Dermis blood vessel endothelial cell (primary cell): ENCODE measurements around the gene CAMK1D. TPM values are rescaled to one million over a fixed set of nuclear protein-coding genes. Genes with fewer than 3 reads are reported as not detected.

ENCODE experiments used
- DNase-seq: peaks from one replicate; pipeline ENCODE4 v3.0.0; 2010
- total RNA-seq: library from RNA; depleted of rRNA; stranded (reverse); fragments of >200 nt; gene quantifications from 2 replicates; pipeline ENCODE4 v1.2.3, GENCODE V29; 2014

The CAMK1D gene
- total RNA-seq, 1 donor from 2014 or later = 0.85 TPM

DNA sequence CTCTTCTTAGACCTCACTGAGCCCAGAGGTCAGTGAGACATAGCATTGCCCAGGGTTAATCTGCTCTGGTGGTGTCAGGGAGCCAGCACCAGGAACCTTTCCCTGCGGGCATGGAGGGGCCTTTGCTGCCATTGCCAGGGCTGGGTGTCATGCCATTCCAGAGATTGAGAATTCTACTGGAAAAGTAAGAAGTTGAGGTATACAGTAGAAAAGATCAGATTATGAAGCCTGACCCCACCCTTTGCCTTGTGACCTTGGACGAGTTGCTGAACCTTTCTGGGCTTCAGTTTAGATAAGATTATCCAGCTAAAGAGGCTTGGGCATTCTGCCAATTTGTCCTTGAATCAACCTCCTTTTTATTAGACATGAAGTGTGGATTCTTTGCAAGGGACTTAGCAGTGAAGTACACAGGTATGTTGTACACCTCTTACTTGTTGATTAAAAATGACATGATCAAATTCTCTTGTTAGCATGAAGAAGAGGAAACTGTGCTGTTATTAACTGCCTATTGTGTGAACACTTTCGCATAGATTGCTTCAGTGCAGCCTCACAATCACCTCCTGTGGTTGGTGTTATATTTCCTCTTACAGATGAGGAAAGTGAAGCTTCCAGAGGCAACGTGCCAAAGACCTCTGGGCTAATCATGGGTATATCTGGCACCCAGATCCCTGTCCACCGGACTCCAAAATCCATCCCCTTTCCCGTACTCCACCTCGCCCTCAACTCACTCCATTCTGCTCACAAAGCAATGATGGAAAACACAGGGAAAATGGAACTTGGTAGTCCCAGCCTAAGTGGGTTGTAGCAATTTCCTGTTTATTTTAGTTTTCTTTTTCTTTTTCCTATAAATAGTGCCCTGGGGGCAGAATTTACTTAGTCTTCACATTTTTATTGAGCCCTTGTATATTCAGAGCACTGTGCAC is 151.3 kb downstream of the CAMK1D start:
- peak; percentile 18 for DNase-seq

DNA sequence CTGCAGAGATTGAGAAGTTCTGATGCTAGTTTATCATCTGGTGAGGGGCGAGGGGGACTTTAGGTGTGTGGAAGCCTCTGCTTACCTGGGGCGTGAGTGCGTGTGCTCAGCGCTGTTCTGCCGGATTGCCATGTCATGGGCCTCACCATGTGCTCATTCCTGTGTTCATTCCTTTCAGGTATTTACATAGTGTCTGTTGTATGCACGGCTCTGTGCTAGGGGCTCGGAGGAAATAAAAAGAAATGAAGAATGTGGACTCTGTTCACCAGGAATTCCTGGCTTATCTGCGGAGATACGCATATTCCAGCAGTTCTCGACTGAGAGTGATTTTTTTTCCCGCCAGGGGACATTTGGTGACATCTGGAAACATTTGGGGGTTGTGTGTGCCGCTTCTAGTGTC is 152.0 kb downstream of the CAMK1D start:
- DNase-seq = no peak

DNA sequence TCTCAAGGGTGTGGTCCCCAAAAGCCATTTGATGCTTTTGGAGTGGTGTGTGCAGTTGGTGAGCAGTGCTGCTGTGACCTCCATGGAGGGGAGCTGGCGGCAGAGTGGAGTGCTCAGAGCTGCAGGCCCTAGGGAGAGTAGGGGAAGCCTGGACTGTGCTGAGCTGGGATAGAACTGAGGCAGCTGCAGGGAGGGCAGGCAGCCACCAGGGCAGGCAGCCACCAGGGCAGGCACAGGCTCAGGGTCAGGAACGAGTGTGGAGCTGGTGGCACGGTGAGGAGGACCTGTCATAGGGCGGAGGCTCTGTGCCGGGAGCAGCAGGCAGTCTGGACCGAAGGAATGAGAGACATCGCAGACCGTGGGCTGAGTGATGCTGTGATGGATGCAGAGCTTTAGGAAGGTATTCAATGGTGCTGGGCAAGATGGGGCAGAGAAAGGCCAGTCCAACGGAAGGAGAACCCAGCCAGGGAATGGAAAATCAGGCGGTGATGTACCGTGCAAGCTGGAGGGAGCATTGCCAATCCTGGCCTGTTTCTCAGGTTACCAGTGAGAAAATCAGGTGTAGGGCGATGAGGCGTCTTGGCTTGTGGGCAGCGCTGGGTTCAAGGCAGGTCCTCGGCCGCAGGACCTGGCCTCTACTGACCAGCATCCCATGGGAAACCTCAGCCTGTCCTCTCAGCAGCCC is 152.6 kb downstream of the CAMK1D start:
- DNase-seq = no peak

DNA sequence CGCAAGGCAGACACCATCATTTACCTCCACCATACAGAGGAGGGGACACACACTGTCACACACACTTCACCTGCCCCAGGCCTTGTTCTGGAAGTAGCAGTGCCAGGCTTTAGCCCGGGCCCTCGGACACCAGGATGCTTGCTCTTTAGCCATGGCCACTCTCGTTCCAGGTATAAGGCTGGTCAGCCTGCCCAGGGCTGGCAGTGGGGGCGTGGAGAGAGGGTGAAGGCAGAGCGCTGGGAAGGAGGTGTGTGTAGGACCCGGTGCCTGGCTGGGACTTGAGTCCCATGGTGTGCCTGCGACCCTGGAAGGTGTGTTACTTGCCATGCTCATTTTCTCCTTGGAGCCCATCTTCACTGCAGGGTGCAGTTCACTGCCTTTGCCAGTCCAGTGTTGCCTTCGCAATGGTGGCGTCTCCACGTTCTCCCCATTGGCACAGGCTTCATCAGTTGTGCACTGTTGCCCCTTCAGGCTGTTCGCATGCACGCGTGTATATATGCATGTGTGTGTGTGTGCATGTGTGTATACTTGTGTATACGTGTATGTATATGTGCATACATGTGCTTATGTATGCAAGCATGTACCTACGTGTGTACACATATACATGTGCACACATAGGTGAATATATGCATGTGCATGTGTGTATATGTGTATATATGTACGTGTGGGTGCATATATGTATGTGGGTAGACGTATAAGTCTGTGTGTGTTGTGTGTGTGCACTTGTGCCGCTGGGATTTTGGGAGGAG is 153.4 kb downstream of the CAMK1D start:
- DNase-seq = no peak

DNA sequence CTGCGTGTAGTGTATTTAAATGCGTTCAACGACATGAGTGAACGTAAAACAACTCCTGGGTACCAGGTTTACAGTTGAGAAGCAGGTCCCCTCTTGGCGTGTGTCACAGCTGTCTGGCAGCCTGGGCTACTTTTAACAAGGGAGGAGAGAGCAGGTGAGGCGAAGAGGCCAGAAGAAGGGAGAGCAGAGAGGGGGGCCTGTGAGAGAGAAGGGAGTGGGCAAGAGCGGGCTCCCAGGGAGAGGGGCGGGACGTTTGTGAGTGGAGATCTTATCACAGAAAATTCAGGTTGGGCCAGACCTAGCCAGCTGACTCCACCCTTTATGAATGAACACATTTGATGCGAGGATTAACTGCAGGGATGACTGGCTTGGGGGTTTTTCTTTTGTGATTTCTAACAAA is 154.0 kb downstream of the CAMK1D start:
- no peak for DNase-seq

DNA sequence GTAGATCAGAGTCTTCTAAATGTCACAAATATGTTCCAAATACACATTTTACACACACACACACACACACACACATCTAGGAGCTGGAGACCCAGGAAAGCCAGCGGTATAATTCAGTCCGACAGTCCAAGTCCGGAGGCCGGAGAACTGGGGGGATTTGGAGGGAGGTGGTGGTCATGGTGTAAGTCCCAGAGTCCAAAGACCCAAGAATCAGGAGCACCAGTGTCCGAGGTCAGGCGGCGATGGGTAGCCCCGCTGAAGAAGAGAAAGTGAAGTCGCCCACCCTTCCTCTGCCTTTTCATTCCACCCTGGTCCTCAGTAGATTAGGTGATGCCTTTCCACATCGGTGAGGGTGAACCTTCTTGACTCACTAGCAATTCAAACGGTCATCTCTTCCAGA is 154.8 kb downstream of the CAMK1D start:
- no peak for DNase-seq

DNA sequence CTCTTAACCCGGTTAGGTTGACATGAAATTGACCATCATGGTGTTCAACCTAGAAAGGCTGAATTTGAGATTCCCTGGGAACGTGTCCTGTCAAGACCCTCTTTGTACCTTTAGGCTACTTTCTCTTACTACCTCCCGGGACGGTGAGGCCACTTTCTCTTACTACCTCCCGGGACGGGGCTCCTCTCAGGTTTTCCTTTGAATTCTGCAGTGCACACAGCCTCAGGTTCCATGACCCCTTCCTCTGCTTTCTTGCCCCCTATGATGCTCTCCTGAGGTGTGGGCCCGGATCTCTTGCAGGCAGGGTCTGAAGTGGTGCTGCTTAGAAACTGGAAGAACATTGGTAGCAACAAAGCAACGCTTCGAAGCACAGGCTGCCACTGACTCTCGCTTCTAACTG is 155.3 kb downstream of the CAMK1D start:
- no peak for DNase-seq

DNA sequence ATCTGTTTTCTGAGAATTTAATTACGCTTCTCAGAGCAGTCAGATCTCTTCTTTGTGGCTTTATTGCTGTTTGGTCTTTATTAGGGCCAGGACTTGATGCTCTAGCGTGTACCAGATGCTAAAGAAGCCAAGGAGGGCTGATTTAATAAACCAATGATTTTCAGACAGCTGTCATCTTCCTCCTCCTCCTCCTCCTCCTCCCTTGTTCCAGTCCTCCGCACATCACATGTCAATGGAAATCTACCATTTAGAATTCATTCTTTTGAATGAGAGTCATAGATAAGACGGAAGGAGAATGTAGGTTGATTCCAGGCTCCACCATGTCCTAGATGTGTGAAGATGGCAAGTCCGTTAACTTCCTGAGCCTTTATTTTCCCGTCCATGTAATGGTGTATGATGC is 156.3 kb downstream of the CAMK1D start:
- no peak for DNase-seq

DNA sequence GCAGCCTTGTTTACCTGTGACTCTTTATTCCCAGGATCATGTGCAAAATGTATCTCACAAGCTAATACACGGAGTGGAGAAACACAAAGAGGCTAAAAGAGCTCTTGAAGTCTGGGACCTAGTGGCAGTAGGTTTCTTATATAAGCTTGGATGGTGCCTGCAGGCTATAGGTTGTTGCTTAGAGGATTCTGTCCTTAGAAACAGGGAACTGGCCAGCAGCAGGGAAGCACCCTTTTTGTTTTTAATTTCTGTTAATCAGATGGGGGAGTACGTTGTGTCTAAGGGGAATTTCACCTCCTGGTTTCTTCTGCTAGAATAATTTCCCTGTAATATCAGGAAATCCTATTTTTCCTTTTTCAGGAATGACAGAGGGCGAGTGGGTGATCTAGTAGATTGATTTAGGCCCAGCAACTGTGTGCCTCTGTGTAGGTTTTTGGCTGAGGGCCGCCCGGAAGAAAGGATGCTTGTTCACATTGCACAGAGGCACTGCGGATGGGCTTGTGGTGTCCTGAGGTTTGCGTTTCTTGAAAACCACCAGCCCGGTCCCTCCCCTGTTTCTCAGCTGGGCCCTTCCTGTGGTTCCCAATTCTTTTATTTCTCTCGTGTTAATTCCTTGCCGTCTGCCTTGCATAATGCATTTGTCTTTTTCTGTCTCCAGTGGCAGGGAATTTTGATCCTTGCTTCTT is 158.0 kb downstream of the CAMK1D start:
- DNase-seq = no peak

DNA sequence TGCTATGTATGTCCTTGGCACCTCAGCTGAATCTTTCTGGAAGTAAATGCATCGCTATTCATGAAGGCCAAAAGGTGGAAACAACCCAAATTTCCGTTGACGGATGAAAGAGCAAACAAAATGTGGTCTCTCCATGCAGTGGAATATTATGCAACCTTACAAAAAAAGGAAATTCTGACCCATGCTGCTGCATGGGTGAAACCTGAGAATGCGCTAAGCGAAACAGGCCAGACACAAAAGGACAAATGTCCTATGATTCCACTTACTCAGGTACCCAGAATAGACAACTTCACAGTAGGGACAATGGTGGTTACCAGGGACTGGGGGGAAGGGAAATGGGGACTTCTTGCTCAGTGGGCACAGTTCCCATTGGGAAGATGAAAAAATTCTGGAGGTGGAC is 158.8 kb downstream of the CAMK1D start:
- DNase-seq = no peak

DNA sequence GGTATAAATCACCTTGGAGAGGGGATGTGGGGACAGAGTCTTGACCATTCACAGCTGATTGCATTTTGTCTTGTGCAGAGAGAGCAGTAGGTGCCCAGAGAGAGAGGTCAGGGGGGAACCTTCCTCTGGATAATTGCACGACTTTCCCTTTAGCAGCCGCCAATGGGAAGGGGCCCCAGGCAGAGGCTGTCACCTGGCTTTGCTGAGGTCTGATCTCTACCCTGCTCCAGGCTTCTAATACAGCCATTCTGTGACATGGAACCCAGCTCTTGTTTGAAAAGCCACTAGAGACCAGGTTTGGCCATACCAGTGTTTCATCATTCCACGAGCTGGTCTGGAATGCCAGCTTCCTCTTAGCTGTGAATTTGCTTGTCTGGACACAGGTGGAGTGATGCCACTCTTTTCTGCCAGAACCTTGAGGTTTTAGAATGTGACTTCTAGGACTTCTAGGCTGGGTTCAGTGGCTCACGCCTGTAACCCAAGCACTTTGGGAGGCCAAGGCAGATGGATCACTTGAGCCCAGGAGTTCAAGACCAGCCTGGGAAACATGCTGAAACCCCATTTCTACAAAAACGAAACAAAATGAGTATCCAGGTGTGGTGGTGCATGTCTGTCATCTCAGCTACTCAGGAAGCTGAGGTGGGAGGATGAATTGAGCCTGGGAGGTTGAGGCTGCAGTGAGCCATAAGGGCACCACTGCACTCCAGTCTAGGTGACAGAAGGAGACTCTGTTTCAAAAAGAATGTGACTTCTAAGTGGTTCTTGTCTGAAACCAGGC is 159.9 kb downstream of the CAMK1D start:
- no peak for DNase-seq

DNA sequence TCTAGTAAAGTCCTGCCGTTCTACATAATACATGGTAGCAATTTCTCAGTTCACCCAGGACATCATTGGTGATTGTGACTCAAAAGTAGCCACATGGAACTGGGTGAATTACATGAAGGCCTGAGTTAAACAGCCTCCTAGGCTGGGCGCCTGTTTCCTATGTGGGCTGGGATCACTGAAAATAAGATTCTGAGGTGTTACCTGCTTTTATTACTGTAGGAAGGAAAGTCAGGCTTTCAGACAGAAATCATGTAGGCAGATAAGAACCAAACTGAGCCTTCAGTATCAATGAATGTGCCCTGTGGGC is 160.4 kb downstream of the CAMK1D start:
- no peak for DNase-seq

DNA sequence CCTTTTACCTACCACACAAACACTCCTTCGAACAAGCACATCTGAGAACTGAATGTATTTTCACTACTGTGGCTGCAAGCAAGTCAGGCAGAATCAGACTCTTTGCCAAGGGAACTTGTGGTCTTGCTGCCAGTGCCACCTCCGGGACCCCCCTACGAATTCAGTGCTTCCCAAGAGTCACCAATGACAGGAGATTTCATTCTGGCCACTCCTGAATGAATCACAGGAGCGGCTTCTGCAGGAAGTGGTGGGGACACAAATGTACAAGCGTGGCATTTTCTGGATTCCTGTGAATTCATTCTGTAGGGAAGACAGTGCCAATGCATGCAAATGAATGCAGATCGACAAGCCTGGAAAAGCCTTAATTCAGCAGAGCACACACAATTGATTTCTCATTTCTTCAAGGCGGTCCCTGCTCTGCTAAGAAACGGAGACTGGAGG is 161.2 kb downstream of the CAMK1D start:
- DNase-seq = no peak

DNA sequence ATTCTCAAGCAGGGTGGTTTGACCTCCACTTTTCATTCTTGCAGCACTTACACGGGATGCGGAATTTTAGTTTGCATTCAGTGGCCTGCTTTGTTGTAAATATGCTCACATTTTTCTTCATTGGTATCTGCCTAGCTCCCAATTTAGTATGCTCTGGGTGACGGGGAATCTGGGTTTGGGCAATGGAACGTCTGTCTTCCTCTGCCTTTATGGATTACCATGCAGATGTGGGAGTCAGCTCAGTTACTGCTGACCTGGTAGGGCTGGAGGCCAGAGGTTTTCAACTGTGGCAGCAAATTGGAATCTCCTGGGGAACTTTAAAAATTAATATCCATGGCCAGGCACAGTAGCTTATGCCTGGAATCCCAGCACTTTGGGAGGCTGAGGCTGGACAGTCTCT is 161.6 kb downstream of the CAMK1D start:
- no peak for DNase-seq

DNA sequence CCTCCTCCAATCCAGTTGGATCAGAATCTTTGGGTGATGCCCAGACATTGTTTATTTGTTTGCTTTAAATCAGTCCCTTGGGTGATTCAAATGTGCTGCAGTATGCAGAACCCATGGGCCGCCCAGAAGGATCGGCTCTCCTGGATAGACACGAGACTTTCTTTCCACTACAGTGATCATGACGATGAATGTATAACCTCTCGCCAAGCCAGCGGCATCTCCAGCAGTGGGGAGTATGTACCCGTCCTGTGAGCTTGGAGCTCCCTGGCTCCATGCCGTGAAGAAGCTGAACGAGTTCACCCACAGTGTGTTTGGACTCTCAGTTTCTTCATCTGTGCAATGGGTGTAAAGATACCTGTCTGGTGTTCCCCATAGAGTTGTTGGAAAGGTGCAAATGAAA is 162.3 kb downstream of the CAMK1D start:
- DNase-seq = no peak

DNA sequence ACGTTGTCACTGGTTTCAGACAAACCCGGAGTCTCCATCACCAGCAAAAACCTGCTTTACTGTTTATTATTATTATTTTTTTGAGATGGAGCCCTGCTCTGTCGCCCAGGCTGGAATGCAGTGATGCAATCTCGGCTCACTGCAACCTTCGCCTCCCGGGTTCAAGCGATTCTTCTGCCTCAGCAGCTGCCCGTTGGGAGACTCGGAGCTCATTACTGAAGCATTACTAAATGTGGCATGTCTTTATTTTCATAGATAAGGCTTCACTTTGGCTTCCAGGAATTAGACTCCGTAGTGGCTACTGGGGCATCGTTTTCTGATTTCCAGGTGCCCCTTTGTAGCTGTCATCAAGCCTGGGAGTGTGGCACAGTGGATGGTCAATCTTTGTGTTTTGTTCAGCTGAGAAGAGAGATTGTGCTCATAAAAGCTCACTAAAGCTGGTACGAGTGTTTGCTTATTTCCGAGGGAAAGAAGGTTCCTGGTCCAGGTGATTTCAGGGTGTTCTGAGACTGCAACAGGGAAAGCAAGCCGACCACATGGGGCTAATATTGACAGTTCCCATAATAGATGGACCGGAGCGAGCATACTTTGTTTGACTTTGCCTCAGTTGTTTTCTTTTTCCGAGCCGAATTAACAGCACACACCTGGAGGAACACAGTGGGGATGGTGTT is 163.1 kb downstream of the CAMK1D start:
- no peak for DNase-seq

DNA sequence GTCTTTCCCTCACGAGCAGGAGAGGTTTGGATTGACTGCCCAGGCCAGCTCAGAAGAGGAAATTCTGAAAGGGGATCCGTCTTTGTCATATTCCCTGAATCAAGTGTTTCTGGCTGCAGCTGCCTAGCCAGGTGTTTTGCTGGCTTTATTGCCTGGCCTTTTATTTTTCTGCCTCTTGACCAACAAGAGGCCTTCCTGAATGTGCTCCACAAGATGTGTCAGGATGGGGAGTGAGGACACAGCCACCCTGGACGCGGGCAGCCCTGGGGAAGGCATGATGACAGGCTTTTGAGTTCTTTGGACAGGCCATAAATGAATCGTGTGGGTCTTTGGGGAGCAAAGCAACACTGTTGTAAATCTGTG is 163.6 kb downstream of the CAMK1D start:
- no peak for DNase-seq

DNA sequence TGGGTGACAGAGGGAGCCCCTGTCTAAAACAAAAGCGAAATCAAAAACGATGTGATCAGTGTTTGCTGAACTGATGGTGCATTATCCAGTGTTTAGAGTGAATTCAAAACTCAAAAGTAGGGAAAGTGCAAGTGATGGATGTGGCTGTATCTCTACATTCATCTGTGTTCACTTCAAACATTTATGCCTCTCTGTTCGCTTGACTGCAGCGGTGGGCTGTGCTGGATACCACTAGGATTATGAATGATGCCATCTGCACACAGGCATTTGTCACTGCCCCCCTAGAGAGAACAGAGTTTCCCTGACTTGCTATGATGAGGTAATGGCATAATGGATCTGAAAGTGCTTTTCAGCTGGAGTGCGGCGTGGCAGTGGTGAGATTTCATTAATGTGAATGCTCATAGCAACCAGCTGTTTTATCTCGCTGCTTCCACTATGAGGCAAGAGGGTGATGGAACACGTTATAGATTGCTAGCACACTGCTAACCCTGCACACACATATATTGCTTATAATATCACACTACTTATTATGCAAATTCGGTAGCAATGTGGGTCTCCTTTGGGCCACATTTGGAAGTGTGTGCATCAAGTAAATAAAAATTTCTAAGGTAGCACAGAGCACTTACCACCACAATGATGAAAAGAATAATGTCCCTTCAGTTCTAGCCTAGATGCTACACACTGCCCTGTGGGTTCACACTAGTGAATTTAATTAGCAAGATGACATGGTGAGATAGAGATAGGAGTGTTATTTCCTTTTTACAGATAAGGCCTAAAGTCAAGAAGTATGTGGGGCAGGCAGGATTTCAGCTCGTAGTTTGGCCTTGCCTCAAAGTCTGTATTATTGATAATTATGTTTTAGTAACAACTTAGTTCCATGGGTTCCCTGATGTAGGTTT is 164.7 kb downstream of the CAMK1D start:
- DNase-seq = no peak

DNA sequence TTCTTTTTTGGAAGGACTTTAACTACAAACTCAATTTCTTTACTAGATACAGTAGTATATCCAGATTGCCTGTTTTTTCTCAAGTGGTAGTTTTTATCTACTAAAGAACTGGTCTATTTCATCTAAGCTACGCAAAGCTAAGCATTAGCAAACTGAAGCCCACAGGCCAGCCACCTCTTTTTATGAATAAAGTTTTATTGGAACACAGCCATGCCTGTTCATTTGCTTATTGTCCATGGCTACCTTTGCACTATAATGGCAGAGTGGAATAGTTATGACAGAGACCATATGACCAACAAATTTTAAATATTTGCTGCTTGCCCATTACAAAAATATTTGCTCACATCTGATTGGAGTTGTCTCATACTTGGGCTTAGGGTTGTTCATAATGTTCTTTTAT is 168.7 kb downstream of the CAMK1D start:
- DNase-seq = no peak

DNA sequence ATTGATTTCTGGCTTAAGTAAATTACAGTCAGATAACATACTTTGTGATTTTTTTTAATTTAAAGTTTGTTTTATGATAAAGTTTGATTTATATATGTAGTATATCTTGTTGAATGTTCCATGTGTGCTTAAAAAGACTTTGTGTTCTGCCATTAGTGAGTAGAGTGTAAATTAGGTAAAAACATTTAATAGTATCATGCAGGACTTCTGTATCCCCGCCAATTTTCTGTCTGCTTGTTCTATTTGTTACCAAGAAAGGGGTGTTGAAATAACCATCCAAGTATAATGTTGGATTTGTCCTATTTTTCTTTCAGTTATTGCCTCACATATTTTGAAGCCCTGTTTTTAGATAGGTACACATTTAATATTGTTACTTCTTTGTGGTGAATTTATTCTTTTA is 172.1 kb downstream of the CAMK1D start:
- no peak for DNase-seq

DNA sequence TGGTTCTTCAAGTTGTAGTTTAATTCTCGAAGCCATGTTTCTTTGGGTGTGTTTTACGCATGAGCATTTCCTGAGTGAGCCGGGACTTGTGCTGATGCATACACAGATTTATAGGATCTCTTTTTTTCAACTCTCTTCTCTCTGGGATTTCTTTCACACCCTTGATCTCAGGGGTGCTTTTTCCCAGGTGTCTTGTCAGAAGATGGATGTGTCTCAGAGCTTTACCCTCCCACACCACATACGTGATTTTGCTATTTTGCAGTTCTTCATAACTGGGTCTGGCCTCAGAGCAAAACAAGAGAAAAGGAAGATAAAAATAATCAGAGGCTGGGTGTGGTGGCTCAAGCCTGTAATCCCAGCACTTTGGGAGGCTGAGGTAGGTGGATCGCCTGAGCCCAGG is 177.0 kb downstream of the CAMK1D start:
- no peak for DNase-seq
